Astrocyte of the cerebellum (primary cell): ENCODE data around the gene JMJD1C.

Source experiments
- DNase-seq: peaks from one replicate; pipeline ENCODE4 v3.0.0-alpha.2; 2011; ENCODE audit warnings: low read depth
- H3K4me3 ChIP-seq: 2 replicates; pipeline ENCODE4 v1.5.1; 2011; ENCODE audit warnings: mild to moderate bottlenecking, low read depth, low read length, moderate library complexity
- CTCF ChIP-seq: IDR thresholded peaks from 2 replicates; pipeline ENCODE4 v1.5.1; 2012; ENCODE audit warnings: low read length, low read depth, moderate library complexity, mild to moderate bottlenecking; ENCODE audit errors: missing control alignments
- in situ Hi-C: cut with HindIII; loops from 2 replicates; pipeline ENCODE4 v1.10.0; 2017; ENCODE audit warnings: low sequenced_read_pairs

The JMJD1C gene

DNA sequence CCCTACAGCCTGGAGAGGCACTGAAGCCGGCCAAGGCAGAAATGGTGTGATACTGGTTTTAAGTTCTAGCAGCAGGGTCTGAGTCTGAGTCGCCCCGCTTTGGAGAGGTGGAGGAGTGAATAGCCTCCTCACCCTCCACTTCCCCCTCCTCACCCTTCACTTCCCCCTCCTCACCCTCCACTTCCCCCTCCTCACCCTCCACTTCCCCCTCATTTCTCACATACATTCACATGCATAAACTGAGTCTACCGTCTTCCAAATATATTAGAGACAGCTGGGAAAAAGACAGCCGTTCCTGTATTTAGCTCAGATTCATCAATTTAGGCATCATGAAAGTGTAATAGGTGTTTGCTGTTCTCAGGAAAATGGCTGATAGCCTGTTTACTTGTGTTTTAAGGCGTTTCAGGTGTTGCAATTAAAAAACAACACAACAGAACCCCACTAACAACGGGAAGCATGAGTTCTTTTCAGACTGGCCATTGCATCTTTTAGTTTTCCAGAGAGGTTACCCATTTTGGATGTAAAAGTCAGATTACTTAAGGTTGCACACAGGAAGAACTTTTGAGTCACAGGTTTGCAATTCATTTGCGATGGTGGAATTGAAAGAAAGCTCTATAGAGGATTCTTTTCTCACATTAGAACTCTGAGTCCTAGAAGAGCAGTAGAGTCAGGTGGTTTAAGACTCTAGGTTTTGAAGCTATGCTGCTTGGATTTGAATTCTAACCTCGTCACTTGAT lies 331.8 kb downstream of the JMJD1C start:
- TF ChIP-seq CTCF: no peak
- H3K4me3 ChIP-seq: peak overlapping the region; percentile 91
- in situ Hi-C loops: no loop called here
- DNase-seq: no peak

GRCh38 chr10:63133056-63133820 lies 332.5 kb downstream of the JMJD1C start, which contains the start of gene NRBF2:
Gene NRBF2 (plus strand): TSS chr10:63133328. CDS start chr10:63133471, 143 bp downstream.
- peak; percentile 35 for TF ChIP-seq CTCF
- peak within 1 kb of the TSS; percentile 91 for H3K4me3 ChIP-seq
- DNase-seq: peak; percentile 96
- in situ Hi-C loops: no loop called here

DNA sequence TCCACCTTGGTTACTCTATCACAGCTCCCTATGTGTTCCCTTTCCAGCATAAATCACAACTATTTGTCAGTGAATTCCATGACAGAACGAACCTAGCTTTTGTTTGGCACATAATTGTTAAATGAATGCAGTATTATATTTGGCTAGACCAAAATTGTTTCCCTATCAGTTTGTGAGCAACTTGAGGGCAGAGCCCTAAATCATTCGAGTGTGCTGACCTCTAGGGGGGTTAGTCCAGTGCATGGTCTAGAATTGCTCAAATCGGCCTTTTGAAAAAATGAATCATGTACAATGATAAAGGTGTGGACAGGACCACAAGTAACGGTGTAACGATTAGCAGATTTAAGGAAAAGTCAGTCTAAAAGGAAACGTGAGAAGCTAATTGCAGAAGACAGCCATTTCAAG lies 333.1 kb downstream of the JMJD1C start:
- peak overlapping the region; percentile 91 for H3K4me3 ChIP-seq
- in situ Hi-C loops: no loop called here
- DNase-seq: no peak
- no peak for TF ChIP-seq CTCF

DNA sequence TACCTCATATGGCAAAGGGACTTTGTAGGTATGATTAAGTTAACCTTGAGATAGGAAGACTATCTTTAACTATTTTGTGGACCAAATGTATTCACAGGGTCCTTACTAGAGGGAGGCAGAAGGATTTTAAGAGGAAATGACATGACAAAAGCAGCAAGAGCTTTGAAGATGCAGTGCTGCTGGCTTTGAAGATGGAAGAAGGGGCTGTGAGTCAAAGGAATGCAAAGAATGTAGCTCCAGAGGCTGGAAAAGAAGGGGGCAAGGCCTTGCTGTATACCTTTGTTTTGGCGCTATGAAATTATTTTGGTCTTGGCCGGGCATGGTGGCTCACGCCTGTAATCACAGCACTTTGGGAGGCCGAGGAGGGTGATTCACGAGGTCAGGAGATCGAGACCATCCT lies 335.9 kb downstream of the JMJD1C start:
- no peak for TF ChIP-seq CTCF
- no peak for DNase-seq
- in situ Hi-C loops: no loop called here
- no peak overlapping the region for H3K4me3 ChIP-seq

DNA sequence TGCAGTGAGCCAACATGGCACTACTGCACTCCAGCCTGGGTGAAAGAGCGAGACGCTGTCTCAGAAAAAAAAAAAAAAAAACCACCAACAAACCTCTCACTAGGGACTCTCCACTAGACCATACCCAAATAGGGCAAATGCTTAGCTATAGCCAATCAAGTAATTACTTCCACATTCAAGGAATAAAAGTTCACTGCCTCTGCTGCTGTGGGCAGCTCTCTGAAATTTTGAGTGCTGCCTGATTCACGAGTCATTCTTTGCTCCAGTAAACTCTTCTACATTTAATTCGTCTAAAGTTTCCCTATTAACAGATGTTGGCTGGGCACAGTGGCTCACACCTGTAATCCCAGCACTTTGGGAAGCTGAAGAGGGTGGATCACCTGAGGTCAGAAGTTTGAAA lies 337.3 kb downstream of the JMJD1C start:
- no peak overlapping the region for H3K4me3 ChIP-seq
- TF ChIP-seq CTCF: no peak
- DNase-seq: no peak
- in situ Hi-C loops: no loop called here

DNA sequence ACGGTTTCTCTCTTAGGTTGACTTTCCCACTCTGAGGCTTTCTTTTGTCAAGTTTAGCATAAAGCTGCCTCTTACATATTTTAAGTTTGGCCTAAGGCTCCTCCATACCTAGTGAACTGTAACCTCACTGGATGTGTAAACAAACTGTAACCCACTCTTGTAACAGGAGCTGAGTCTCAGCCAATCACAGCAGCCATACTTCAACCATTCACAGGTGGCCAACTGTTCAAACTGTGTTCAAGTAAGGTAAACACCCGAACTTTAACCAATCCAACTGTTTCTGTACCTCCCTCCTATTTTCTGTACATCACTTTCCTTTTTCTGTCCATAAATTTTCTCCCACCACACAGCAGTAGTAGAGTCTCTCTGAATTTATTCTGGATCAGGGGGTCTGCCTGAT lies 340.3 kb downstream of the JMJD1C start:
- DNase-seq: no peak
- in situ Hi-C loops: no loop called here
- no peak overlapping the region for H3K4me3 ChIP-seq
- no peak for TF ChIP-seq CTCF
